HepG2 (cell line): Measurements from ENCODE around the gene GPR65. TPM values are rescaled to one million over a fixed set of nuclear protein-coding genes. Genes with fewer than 3 reads are reported as not detected.

Experiments
- ATAC-seq: fragments of 200-7000 bp; cut with Tn5 transposase; 3 replicates; pipeline ENCODE4 v1.9.1; 2020; ENCODE audit warnings: mild to moderate bottlenecking, moderate library complexity
- BruUV-seq: library from RNA; stranded (reverse); fragments of 400-500 nt; replicated peaks from 2 replicates; lab custom pipeline; 2021; lab: Mats Ljungman, UMichigan
- CTCF ChIA-PET: fragments of 300-600 bp; formaldehyde crosslinking; extraction: SDS; loops from one replicate; lab custom pipeline; 2021; ENCODE audit warnings: low total read pairs, inconsistent platforms, low intra/inter-chr PET ratio; lab: Yijun Ruan, JAX
- POLR2A ChIA-PET: fragments of 350-600 bp; sonication (Branson Sonifier 250); formaldehyde crosslinking; loops from one replicate; lab custom pipeline; 2020; ENCODE audit warnings: antibody characterized with exemption, inconsistent platforms; lab: Yijun Ruan, JAX
- DNase-seq: peaks from one replicate; pipeline ENCODE4 v3.0.0-alpha.2; 2015; ENCODE audit warnings: low spot score
- FAIRE-seq: peaks from 3 replicates; lab custom pipeline; 2011; peaks lifted over from hg19 to GRCh38; lab: Jason Lieb, UNC
- H2AFZ ChIP-seq: one replicate; pipeline ENCODE4 v1.6.1; 2011; ENCODE audit warnings: low read length, inconsistent platforms
- H3K27ac ChIP-seq: fragments of 300-600 bp; 3 replicates; pipeline ENCODE4 v1.8.0; 2011; ENCODE audit warnings: mixed run types, mild to moderate bottlenecking, mixed read lengths, low read length, inconsistent platforms; ENCODE audit not compliant: insufficient read depth; ENCODE audit errors: extremely low read length
- H3K27me3 ChIP-seq, 2 experiments: fragments of 200-600 bp in 1 of 2; 2 replicates in 1 of 2; 3 replicates in 1 of 2; pipeline versions ENCODE4 v1.6.0 to v1.8.0; 2011; ENCODE audit warnings: low read length in 2 of 2, mild to moderate bottlenecking in 2 of 2, moderate library complexity in 2 of 2, inconsistent platforms in 1 of 2; ENCODE audit not compliant: insufficient read depth in 2 of 2, control insufficient read depth in 1 of 2
- H3K36me3 ChIP-seq, 2 experiments: fragments of 200-600 bp in 1 of 2; replicated peaks in 1 of 2; 2 replicates in 1 of 2; 3 replicates in 1 of 2; pipeline versions ENCODE4 v1.5.1 to v1.8.0; 2011; ENCODE audit warnings: low read length in 2 of 2, inconsistent platforms in 1 of 2; ENCODE audit not compliant: insufficient read depth in 2 of 2, control insufficient read depth in 1 of 2
- H3K4me1 ChIP-seq: 2 replicates; pipeline ENCODE4 v1.5.1; 2012; ENCODE audit warnings: low read length, inconsistent platforms; ENCODE audit not compliant: insufficient read depth
- H3K4me2 ChIP-seq: 2 replicates; pipeline ENCODE4 v1.6.0; 2011; ENCODE audit warnings: low read depth, low read length, inconsistent platforms
- H3K4me3 ChIP-seq, 3 experiments: fragments of 200-600 bp in 1 of 3; sonication (generic), shearing (Covaris generic) in 1 of 3; replicated peaks in 1 of 3; 2 replicates each; pipeline ENCODE4 v1.5.1; 2011 to 2016; ENCODE audit warnings: low read length in 3 of 3, inconsistent platforms in 2 of 3, low read depth in 2 of 3, mild to moderate bottlenecking in 2 of 3, control low read depth in 1 of 3, mixed read lengths in 1 of 3; ENCODE audit not compliant: insufficient read depth in 1 of 3
- H3K79me2 ChIP-seq: one replicate; pipeline ENCODE4 v1.6.1; 2011; ENCODE audit warnings: low read length, inconsistent platforms; ENCODE audit not compliant: insufficient read depth
- H3K9ac ChIP-seq: 2 replicates; pipeline ENCODE4 v1.6.0; 2011; ENCODE audit warnings: mild to moderate bottlenecking, low read depth, low read length, inconsistent platforms; ENCODE audit not compliant: insufficient read depth
- H3K9me3 ChIP-seq: 2 replicates; pipeline ENCODE4 v1.5.1; 2012; ENCODE audit warnings: mild to moderate bottlenecking, low read length
- H4K20me1 ChIP-seq: 2 replicates; pipeline ENCODE4 v1.6.0; 2011; ENCODE audit warnings: inconsistent platforms, mild to moderate bottlenecking, low read length, moderate library complexity; ENCODE audit not compliant: insufficient read depth
- CREB1 ChIP-seq, 2 experiments: fragments of 450-650 bp in 1 of 2; IDR thresholded peaks; 2 replicates each; pipeline ENCODE4 v1.6.1; 2016 to 2017; ENCODE audit warnings: control low read depth in 1 of 2, mild to moderate bottlenecking in 1 of 2, missing compliant biosample characterization in 1 of 2, missing genetic modification characterization in 1 of 2
- PHB2 ChIP-seq: fragments of 450-650 bp; IDR thresholded peaks from 2 replicates; pipeline ENCODE4 v1.6.1; 2018; ENCODE audit not compliant: partially characterized antibody
- ZNF10 ChIP-seq: sonication (generic); formaldehyde crosslinking; IDR thresholded peaks from 2 replicates; pipeline ENCODE4 v1.4.0; 2020; ENCODE audit warnings: mild to moderate bottlenecking, low read depth, missing genetic modification reagents, borderline replicate concordance
- ZNF543 ChIP-seq: sonication (generic); formaldehyde crosslinking; IDR thresholded peaks from 2 replicates; pipeline ENCODE4 v1.4.0; 2020; ENCODE audit warnings: mild to moderate bottlenecking, missing genetic modification reagents
- ZNF792 ChIP-seq: IDR thresholded peaks from 2 replicates; pipeline ENCODE4 v1.6.1; 2016
- WGBS: methylation state at CpG from one replicate; pipeline ENCODE4 v1.1.6; 2017; ENCODE audit warnings: low lambda C conversion rate; 5-methylcytosine and 5-hydroxymethylcytosine counted together
- in situ Hi-C: cut with HindIII; loops from 2 replicates; pipeline ENCODE4 v1.10.0; 2017; ENCODE audit warnings: low pct_unique_long_range_greater_than_20kb; ENCODE audit not compliant: extremely low pct_ligation_motif_present
- intact Hi-C: fragments of 100-400 bp; cut with micrococcal nuclease; formaldehyde crosslinking; loops from one replicate; pipeline ENCODE4 v1.10.0; 2022; ENCODE audit not compliant: unreplicated experiment
- polyA plus RNA-seq, 8 experiments: library from polyadenylated mRNA; depleted of rRNA in 3 of 8; stranded (reverse) in 7 of 8; unstranded in 1 of 8; fragments of >200 nt; fragmentation: Illumina TruSeq in 4 of 8; extraction: Trizol in 4 of 8; gene quantifications; 2 replicates each; pipeline versions ENCODE4 v1.2.1 to v1.2.3, GENCODE V29; 2011 to 2016; ENCODE audit warnings: low read depth in 4 of 8, missing spikeins in 1 of 8, mixed read lengths in 1 of 8; ENCODE audit not compliant: insufficient read depth in 1 of 8
- total RNA-seq, 5 experiments: library from RNA; depleted of rRNA; stranded (reverse); fragments of >200 nt; fragmentation: Illumina TruSeq; extraction: Trizol; gene quantifications; 2 replicates each; pipeline ENCODE4 v1.2.3, GENCODE V29; 2016; ENCODE audit warnings: low read depth in 1 of 5
- TF ChIP-seq, protein P1 (sequence below): sonication (generic); formaldehyde crosslinking; IDR thresholded peaks from 2 replicates; pipeline ENCODE4 v1.8.1; 2023; ENCODE audit warnings: mild to moderate bottlenecking, missing genetic modification reagents, borderline replicate concordance

Gene GPR65
- total and polyA plus RNA-seq, 2 of the 13 experiments (the other 11 are each of a cell fraction or from before 2014, with no cell fraction given), result not detected

DNA sequence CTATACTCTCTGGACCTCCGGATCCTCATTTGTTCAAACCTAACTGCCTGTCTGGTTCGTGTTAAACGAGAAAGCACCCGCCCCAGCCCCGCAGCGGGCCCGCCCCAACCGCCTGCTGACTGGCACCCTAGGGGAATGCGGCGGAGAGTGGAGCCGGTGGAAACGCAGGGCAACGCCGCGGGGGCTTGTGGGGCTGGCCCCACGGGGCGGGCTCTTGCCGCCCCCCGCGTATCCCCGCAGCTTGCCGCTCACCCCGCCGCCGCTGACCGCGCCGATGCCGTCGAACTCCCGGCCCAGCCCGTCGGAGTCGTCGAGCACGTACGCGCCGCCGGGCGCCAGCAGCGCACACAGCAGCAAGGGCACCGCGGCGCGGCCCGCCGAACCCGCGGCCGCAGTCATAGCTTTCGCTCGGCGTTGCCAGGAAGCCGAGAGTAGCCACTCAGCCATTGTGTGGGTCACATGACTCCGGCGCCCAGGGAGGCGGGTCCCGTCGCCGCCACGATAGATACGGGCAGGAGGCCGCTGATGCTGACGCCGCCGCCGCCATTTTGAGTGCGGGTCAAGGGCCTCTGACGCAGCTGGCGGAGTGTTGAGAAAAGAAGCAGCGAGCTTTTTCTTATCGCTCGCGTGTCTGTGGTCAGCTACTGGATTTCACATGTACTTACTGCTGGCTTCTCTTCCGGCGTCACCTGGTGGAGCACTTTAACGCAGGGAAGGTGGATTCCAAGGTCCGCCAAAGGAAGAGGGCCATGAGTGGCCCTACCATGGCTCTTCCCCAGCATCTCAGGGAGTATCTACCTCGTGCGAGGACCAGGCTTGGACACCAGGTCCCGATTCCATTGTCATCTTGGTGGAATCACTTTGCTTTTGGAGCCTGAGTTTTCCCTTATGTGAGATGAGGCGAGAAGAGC is 12.0 kb upstream of the GPR65 start, which contains the start of gene GALC:
GALC (minus strand) TSS at position 465 of the 911 bp plus-strand sequence; CDS start at position 447, 18 bp downstream.
- Histone ChIP-seq H3K9me3 (no peaks in the 10 kb centered on the region), H3K79me2 (no peaks in the 10 kb centered on the region), H3K4me2 (no peak within 1 kb of the TSS), H3K27me3 (no peaks in the 10 kb centered on the region), H3K9ac (no peak within 1 kb of the TSS), H2AFZ (no peak within 1 kb of the TSS), H4K20me1 (no peaks in the 10 kb centered on the region), H3K36me3 (no peaks in the 10 kb centered on the region), H3K4me1 (peaks cover 35% of the 10 kb centered on the region)
- POLR2A ChIA-PET, result no interaction called here
- ATAC-seq, result no peak
- no peak for DNase-seq
- whole genome bisulfite sequencing, result 98% methylated on average over 78 of the region's 83 CpGs
- BruUV-seq, result no TSS peak
- FAIRE-seq, result no peak
- TF ChIP-seq ZNF792, result no peak
- no peak for TF ChIP-seq ZNF543
- TF ChIP-seq, protein P1, sequence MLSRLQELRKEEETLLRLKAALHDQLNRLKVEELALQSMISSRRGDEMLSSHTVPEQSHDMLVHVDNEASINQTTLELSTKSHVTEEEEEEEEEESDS (CRISPR knock-in tag), result no peak
- no peak for TF ChIP-seq PHB2
- TF ChIP-seq, all 625 proteins: peak for 0
- intact Hi-C loops, result no loop called here
- no peak within 1 kb of the TSS for H3K4me3 ChIP-seq
- CTCF ChIA-PET, result no interaction called here
- H3K27ac ChIP-seq, result no peak within 1 kb of the TSS
- in situ Hi-C loops, result no loop called here

DNA sequence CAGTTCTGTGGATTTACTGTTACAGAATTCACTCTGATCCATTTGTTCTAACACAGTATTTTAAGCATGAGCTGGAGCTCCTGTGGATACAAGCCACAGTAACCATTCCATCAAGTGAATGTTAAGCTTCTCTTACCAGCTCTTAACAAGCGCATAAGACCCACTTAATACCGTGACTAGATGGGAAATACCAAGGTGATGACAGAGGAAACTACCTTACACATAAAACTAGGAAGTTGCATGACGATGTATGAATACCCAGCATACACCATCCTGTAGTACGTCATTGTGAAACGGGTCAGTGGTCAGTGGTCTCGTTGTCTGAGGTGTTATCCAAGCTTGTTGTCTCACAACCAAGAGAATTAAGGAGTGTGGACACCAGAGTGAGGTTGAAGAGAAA is 10.0 kb upstream of the GPR65 start:
- Histone ChIP-seq H3K36me3 (no peaks in the 10 kb centered on the region), H3K27ac (peak overlapping the region; percentile 70), H3K4me2 (peak overlapping the region; percentile 67), H3K9me3 (no peaks in the 10 kb centered on the region), H4K20me1 (no peaks in the 10 kb centered on the region), H3K9ac (peak overlapping the region; percentile 9; the same call in 1 of the 2 replicates), H3K4me1 (peaks cover 41% of the 10 kb centered on the region), H2AFZ (peak overlapping the region; percentile 90), H3K27me3 (no peaks in the 10 kb centered on the region), H3K79me2 (no peaks in the 10 kb centered on the region), H3K4me3 (no peak overlapping the region; a peak in 1 of 6 replicates)
- ChIA-PET POLR2A (interaction anchor here (1.0 kb wide), 1 partner anchor 50 kb away, joined by 6 read pairs; no protein-coding TSS in a partner anchor), CTCF (no interaction called here)
- peak; percentile 56 for TF ChIP-seq CREB1 (IDR thresholded peaks at IDR 0.05)
- TF ChIP-seq CREB1 (CRISPR knock-in tag; IDR thresholded peaks at IDR 0.05), result no peak
- TF ChIP-seq ZNF10 (CRISPR knock-in tag), result no peak
- 50% methylated on average over 6 of the region's 6 CpGs for WGBS
- BruUV-seq, result no TSS peak
- DNase-seq, result peak; percentile 13
- intact Hi-C loops, result loop anchor here (5.0 kb wide), 1 partner anchor 392 kb away; the partner anchor contains the start of gene SPATA7
- no peak for FAIRE-seq
- in situ Hi-C loops, result no loop called here
- ATAC-seq, result peak; percentile 45
